Astrocyte of the cerebellum (primary cell): ENCODE measurements around the gene TBC1D3.
"Not testable (repeated sequence)": the region's sequence is repeated elsewhere in the genome, so short reads cannot be mapped to it uniquely, and the experiment has no call there.

ENCODE experiments used
- DNase-seq: peaks from one replicate; pipeline ENCODE4 v3.0.0-alpha.2; 2011; ENCODE audit warnings: low read depth
- H3K4me3 ChIP-seq: 2 replicates; pipeline ENCODE4 v1.5.1; 2011; ENCODE audit warnings: mild to moderate bottlenecking, low read depth, low read length, moderate library complexity
- in situ Hi-C: cut with HindIII; loops from 2 replicates; pipeline ENCODE4 v1.10.0; 2017; ENCODE audit warnings: low sequenced_read_pairs

The TBC1D3 gene

DNA sequence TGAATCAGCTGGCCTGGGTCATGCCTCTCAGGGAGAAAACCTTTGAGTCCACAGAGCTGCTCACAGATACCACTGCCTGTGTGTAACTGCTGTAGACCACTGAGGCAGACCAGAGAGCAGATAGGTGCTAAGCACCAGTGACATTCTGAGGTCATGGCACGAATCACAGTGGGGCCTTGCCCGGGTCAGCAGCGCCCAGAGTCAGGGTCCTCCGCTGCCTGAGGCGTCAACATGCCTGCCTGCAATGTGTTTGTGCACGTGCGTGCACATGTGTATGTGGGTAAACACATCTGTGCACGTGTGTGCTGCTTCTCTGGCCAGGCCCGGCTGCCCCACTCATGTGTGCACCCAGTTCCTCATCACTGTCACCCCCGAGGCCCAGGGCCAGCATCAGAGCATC lies at the start of gene TBC1D3:
Gene TBC1D3, minus strand, starts transcription at position 101 of the 400 bp plus-strand sequence. CDS start 1,526 bp downstream, outside the sequence.
- DNase-seq, H3K4me3 ChIP-seq, in situ Hi-C loops: not testable (repeated sequence)

DNA sequence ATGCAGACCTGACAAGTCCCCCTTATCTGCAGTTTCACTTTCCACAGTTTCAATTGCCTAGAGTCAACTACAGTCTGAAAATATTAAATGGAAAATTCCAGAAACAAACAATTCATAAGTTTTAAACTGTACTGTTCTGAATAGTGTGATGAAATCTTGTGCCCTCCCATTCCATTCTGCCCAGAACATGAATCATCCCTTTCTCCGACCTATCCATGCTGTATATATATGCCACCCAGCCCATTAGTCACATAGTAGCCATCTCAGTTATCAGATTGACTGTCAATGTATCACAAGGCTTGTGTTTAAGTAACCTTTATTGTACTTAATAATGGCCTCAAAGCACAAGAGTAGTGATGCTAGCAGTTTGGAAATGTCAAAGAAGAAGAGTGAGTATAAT lies 40.4 kb upstream of the TBC1D3 start:
- DNase-seq, H3K4me3 ChIP-seq, in situ Hi-C loops: not testable (repeated sequence)

DNA sequence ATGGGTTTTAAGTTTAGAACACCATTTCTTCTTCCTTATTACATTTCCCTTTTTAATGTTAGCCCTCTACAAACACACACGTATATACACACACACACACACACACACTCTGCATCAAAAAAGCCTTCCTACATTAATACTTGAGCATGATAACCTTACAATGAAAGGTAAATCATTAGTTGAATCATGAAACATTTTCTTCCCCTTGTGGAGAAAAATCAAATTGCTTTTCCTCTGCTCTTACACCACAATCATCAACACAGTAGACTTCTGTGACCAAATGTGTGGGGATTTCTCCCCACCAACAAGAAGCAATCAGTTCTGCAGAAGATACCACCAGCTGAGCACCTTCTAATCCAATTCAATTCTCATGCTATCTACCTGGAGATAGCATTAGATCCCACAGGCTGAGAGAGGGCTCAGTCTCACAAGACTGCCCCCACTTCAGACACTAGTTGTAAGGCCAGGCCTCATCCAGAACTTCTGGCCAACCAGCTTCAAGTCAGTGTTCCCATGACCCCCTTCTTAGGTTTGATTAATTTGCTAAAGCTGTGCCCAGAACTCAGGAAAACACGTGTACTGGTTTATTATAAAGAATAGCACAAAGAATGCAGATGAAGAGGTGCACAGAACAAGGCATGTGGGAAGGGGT lies 33.6 kb upstream of the TBC1D3 start:
- H3K4me3 ChIP-seq, DNase-seq, in situ Hi-C loops: not testable (repeated sequence)

DNA sequence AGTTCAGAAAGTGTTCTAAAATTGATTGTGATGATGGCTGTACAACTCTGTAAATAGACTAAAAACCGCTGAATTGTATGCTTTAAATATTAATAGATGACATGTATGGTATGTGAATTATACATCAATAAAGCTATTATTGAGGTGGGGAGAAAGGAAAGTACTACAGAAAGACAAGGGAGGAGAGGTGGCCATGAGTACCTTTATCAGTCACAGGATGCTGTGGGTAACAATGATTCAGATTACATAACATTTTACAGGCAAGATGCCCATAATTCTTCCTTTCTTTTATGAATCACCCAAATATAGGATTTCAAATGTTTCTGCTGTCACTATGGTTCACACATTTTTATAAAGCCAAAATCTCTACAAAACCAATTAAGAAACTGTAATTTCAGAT lies 28.5 kb upstream of the TBC1D3 start:
- H3K4me3 ChIP-seq, in situ Hi-C loops, DNase-seq: not testable (repeated sequence)

DNA sequence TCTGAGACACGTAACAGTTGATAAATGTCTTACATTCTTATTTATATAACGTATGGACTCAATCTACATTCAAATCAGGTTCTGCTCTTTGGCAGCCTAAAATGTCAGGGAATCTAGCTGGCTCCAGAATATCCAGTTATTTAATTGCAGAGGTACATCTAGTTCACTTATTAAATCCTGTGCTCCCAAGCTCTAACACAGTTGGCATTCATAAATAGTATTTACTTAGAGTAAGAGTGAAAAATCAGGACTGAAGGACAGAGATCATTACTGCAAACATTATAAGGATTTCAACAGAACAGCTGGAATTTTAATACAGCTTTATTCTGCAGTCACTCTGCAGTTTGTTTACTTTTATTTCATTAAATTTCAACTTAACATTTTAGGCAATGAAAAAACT lies 7.9 kb upstream of the TBC1D3 start:
- DNase-seq, H3K4me3 ChIP-seq, in situ Hi-C loops: not testable (repeated sequence)

DNA sequence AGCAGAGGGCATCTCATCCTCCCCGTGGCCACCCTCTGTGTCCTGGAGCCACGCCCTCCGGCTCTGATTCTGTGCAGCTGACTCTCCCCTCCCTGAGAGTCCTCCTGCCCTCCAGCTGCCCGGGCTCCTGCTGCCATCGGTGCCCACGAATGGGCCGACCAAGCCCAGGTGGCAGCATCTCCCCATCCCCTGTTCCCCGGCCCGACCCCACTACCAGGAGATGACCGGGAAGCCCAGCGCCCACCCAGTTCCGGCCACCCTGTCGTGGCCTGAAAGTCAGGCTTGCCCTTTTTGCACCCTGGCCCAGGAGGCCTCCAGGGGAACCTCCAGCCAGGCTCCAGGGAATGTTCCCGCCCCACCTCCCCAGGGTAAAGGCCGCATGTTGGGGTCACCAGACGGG lies 57.5 kb downstream of the TBC1D3 start:
- H3K4me3 ChIP-seq, in situ Hi-C loops, DNase-seq: not testable (repeated sequence)
